PC-9 (cell line): ENCODE results near the gene SLX4IP. TPM values are rescaled to one million over a fixed set of nuclear protein-coding genes. Genes with fewer than 3 reads are reported as not detected.

ENCODE experiments used
- BruUV-seq: library from RNA; stranded (reverse); fragments of 400-500 nt; replicated peaks from 2 replicates; lab custom pipeline; 2021; lab: Mats Ljungman, UMichigan
- CTCF ChIA-PET: fragments of 300-600 bp; sonication (Branson Sonifier 250); formaldehyde crosslinking; loops from one replicate; lab custom pipeline; 2022; ENCODE audit warnings: antibody characterized with exemption; lab: Charles Lee
- POLR2A ChIA-PET: fragments of 300-600 bp; sonication (Branson Sonifier 250); formaldehyde crosslinking; loops from one replicate; lab custom pipeline; 2022; ENCODE audit warnings: antibody characterized with exemption; ENCODE audit not compliant: unreplicated experiment; lab: Charles Lee
- DNase-seq, 2 experiments: peaks; one replicate each; pipeline versions ENCODE4 v3.0.0 to v3.0.0-alpha.2; 2015 to 2022; ENCODE audit warnings: mixed read lengths in 1 of 2
- H2AFZ ChIP-seq: fragments of 200-600 bp; sonication (generic); 2 replicates; pipeline ENCODE4 v1.8.1; 2017; ENCODE audit warnings: antibody characterized with exemption
- H3F3A ChIP-seq: fragments of 200-600 bp; sonication (generic); 2 replicates; pipeline ENCODE4 v1.8.1; 2017; ENCODE audit warnings: antibody characterized with exemption, mild to moderate bottlenecking, low read depth; ENCODE audit not compliant: insufficient read depth
- H3K27ac ChIP-seq: fragments of 200-600 bp; sonication (generic); 2 replicates; pipeline ENCODE4 v1.6.1; 2016; ENCODE audit warnings: mixed run types
- H3K27me3 ChIP-seq: fragments of 200-600 bp; sonication (generic); 2 replicates; pipeline ENCODE4 v1.6.1; 2016; ENCODE audit warnings: low read depth, mixed run types; ENCODE audit not compliant: insufficient read depth
- H3K36me3 ChIP-seq: fragments of 200-600 bp; sonication (generic); 2 replicates; pipeline ENCODE4 v1.6.1; 2016; ENCODE audit warnings: low read depth, mixed run types
- H3K4me1 ChIP-seq: fragments of 200-600 bp; sonication (generic); replicated peaks from 2 replicates; pipeline ENCODE4 v1.6.1; 2016; ENCODE audit warnings: mixed run types; ENCODE audit not compliant: insufficient read depth
- H3K4me2 ChIP-seq: fragments of 200-600 bp; sonication (generic); 2 replicates; pipeline ENCODE4 v1.6.1; 2017; ENCODE audit warnings: mixed run types
- H3K4me3 ChIP-seq: fragments of 200-600 bp; sonication (generic); 2 replicates; pipeline ENCODE4 v1.6.1; 2016; ENCODE audit warnings: mixed run types
- H3K79me2 ChIP-seq: fragments of 200-600 bp; sonication (generic); 2 replicates; pipeline ENCODE4 v1.6.1; 2017; ENCODE audit warnings: low read depth, mixed run types
- H3K9me2 ChIP-seq: fragments of 200-600 bp; sonication (generic); 2 replicates; pipeline ENCODE4 v1.8.1; 2017; ENCODE audit warnings: mild to moderate bottlenecking; ENCODE audit not compliant: insufficient read depth
- H3K9me3 ChIP-seq: fragments of 200-600 bp; sonication (generic); 2 replicates; pipeline ENCODE4 v1.8.1; 2016; ENCODE audit warnings: low read depth; ENCODE audit not compliant: insufficient read depth
- H4K20me1 ChIP-seq: fragments of 200-600 bp; sonication (generic); 2 replicates; pipeline ENCODE4 v1.8.1; 2017; ENCODE audit not compliant: insufficient read depth
- EZH2 ChIP-seq: fragments of 200-600 bp; sonication (generic); IDR thresholded peaks from 2 replicates; pipeline ENCODE4 v1.8.0; 2017; ENCODE audit warnings: antibody characterized with exemption, low read depth
- intact Hi-C: fragments of 100-400 bp; cut with micrococcal nuclease; formaldehyde crosslinking; loops from one replicate; pipeline ENCODE4 v1.10.0; 2022; ENCODE audit not compliant: unreplicated experiment
- total RNA-seq: library from RNA; stranded (reverse); gene quantifications from 2 replicates; pipeline ENCODE4 v1.2.3, GENCODE V29; 2021
- TF ChIP-seq, protein P1 (sequence below): fragments of 200-600 bp; sonication (generic); conservative IDR thresholded peaks from 2 replicates; pipeline ENCODE4 v1.6.1; 2017; ENCODE audit warnings: mixed run types, antibody characterized with exemption, mild to moderate bottlenecking, moderate library complexity

SLX4IP gene
- total RNA-seq, 1 experiment from 2014 or later, result 13.4 TPM

- intact Hi-C loops, result no loop called here
- H3K27ac ChIP-seq, result no peak overlapping the region
- H3K9me3 ChIP-seq, result no peaks in the 10 kb centered on the region
- H3F3A ChIP-seq, result no peaks in the 10 kb centered on the region; the same call in none of the 2 replicates
- H4K20me1 ChIP-seq, result no peaks in the 10 kb centered on the region
- no peak for TF ChIP-seq EZH2
- TF ChIP-seq, protein P1, sequence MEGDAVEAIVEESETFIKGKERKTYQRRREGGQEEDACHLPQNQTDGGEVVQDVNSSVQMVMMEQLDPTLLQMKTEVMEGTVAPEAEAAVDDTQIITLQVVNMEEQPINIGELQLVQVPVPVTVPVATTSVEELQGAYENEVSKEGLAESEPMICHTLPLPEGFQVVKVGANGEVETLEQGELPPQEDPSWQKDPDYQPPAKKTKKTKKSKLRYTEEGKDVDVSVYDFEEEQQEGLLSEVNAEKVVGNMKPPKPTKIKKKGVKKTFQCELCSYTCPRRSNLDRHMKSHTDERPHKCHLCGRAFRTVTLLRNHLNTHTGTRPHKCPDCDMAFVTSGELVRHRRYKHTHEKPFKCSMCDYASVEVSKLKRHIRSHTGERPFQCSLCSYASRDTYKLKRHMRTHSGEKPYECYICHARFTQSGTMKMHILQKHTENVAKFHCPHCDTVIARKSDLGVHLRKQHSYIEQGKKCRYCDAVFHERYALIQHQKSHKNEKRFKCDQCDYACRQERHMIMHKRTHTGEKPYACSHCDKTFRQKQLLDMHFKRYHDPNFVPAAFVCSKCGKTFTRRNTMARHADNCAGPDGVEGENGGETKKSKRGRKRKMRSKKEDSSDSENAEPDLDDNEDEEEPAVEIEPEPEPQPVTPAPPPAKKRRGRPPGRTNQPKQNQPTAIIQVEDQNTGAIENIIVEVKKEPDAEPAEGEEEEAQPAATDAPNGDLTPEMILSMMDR, result no peak
- peaks cover 9% of the 10 kb centered on the region; the same call in 1 of the 2 replicates for H3K36me3 ChIP-seq
- CTCF ChIA-PET, result no interaction called here
- H3K27me3 ChIP-seq, result no peaks in the 10 kb centered on the region
- H3K4me2 ChIP-seq, result no peak overlapping the region
- no peak overlapping the region for H3K4me3 ChIP-seq
- POLR2A ChIA-PET, result no interaction called here
- H2AFZ ChIP-seq, result no peak overlapping the region
- no peak for DNase-seq
- H3K9me2 ChIP-seq, result no peaks in the 10 kb centered on the region
- no TSS peak for BruUV-seq
- H3K4me1 ChIP-seq, result no peaks in the 10 kb centered on the region
- no peaks in the 10 kb centered on the region for H3K79me2 ChIP-seq
Measured at GRCh38 chr20:10634211-10634610, 199.1 kb downstream of the SLX4IP start.

DNA sequence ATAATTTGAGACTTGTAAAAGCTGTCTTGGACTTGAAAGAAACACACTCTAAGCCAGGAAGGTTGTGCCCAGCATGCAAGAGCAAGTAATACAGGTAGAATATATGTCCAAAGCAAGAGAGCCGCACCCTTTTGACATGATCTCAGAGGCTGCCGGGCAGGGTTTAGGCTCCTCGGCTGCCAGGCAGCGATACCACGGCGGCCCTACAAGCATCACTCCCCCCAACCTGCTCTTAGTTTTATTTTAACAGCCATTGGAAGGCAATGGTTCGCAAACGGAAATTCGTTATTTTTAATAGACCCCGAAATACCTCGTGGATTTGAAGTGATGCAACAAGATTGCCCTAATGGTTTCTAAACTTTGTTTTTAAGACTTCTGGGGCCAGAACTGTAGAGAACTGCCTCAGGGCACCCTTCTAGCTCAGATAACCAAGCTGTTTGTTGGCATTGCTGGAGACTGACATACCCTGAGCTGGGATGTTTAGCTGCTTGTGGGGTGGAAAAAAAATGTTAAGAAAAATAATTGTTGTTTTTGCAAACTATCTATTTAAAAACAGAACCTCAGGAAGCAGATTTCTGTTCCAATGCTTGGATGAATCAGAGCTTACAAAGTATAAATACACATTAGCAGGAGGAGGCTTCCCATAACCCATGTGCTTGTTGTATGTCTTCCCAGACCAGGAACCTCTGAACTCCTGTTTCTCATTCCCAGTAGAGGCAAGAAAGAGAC, 199.7 kb downstream of the SLX4IP start:
- TF ChIP-seq, protein P1, result no peak
- no peak for TF ChIP-seq EZH2
- Histone ChIP-seq H3K4me1 (no peaks in the 10 kb centered on the region), H3K27ac (no peak overlapping the region), H3K4me3 (no peak overlapping the region), H4K20me1 (no peaks in the 10 kb centered on the region), H2AFZ (no peak overlapping the region), H3F3A (no peaks in the 10 kb centered on the region; the same call in none of the 2 replicates), H3K9me3 (no peaks in the 10 kb centered on the region), H3K36me3 (peaks cover 13% of the 10 kb centered on the region; the same call in 1 of the 2 replicates), H3K4me2 (no peak overlapping the region), H3K27me3 (no peaks in the 10 kb centered on the region), H3K9me2 (no peaks in the 10 kb centered on the region), H3K79me2 (no peaks in the 10 kb centered on the region)
- intact Hi-C loops, result loop anchor here (5.0 kb wide), 2 partner anchors 43 to 78 kb away; no protein-coding TSS in a partner anchor
- ChIA-PET POLR2A (interaction anchor here (0.7 kb wide), 1 partner anchor 76 kb away, joined by 4 read pairs; no protein-coding TSS in a partner anchor), CTCF (no interaction called here)
- no peak for DNase-seq
- BruUV-seq, result no TSS peak

- Histone ChIP-seq H3K36me3 (peaks cover 13% of the 10 kb centered on the region; the same call in 1 of the 2 replicates), H3K4me1 (no peaks in the 10 kb centered on the region), H2AFZ (no peak overlapping the region), H3K4me2 (no peak overlapping the region), H3K79me2 (no peaks in the 10 kb centered on the region), H3K9me3 (no peaks in the 10 kb centered on the region), H4K20me1 (no peaks in the 10 kb centered on the region), H3F3A (no peaks in the 10 kb centered on the region; the same call in none of the 2 replicates), H3K27me3 (no peaks in the 10 kb centered on the region), H3K4me3 (no peak overlapping the region), H3K9me2 (no peaks in the 10 kb centered on the region), H3K27ac (no peak overlapping the region)
- TF ChIP-seq, protein P1, result no peak
- no peak for TF ChIP-seq EZH2
- ChIA-PET POLR2A (interaction anchor here (0.7 kb wide), 1 partner anchor 77 kb away, joined by 4 read pairs; no protein-coding TSS in a partner anchor), CTCF (no interaction called here)
- no peak for DNase-seq
- intact Hi-C loops, result loop anchor here (5.0 kb wide), 2 partner anchors 43 to 78 kb away; no protein-coding TSS in a partner anchor
- no TSS peak for BruUV-seq
Measured at GRCh38 chr20:10635476-10636208, 200.5 kb downstream of the SLX4IP start.
